HG03342 (cell line): ENCODE measurements around the gene CD74.
A peak's percentile ranks its signal among the peaks of the same experiment; 100 is the strongest.
"Not testable (repeated sequence)": the region's sequence is repeated elsewhere in the genome, so short reads cannot be mapped to it uniquely, and the experiment has no call there.

Source experiments
- ATAC-seq: cut with Tn5 transposase; IDR thresholded peaks from one replicate; pipeline ENCODE4 v1.9.1; 2021; ENCODE audit warnings: mild to moderate bottlenecking, moderate library complexity; ENCODE audit not compliant: unreplicated experiment

The CD74 gene

GRCh38 chr5:150412319-150413175 lies at the start of gene CD74:
CD74 (minus strand) TSS chr5:150412910; CDS start chr5:150412749, 161 bp downstream.
- peak; percentile 65 for ATAC-seq

GRCh38 chr5:150461231-150461630 lies 48.5 kb upstream of the CD74 start:
- ATAC-seq = peak; percentile 86

GRCh38 chr5:150460781-150461180 lies 48.1 kb upstream of the CD74 start:
- ATAC-seq = no peak

- peak; percentile 71 for ATAC-seq
Measured at GRCh38 chr5:150458802-150459557, 46.3 kb upstream of the CD74 start.

- ATAC-seq = no peak
Measured at GRCh38 chr5:150457562-150458240, 45.0 kb upstream of the CD74 start.

GRCh38 chr5:150457121-150457520 lies 44.4 kb upstream of the CD74 start:
- ATAC-seq = no peak

GRCh38 chr5:150454492-150455229 lies 42.0 kb upstream of the CD74 start:
- ATAC-seq = no peak

GRCh38 chr5:150454027-150454426 lies 41.3 kb upstream of the CD74 start:
- not testable (repeated sequence) for ATAC-seq

GRCh38 chr5:150452914-150453313 lies 40.2 kb upstream of the CD74 start:
- no peak for ATAC-seq

- ATAC-seq = no peak
Measured at GRCh38 chr5:150451594-150451993, 38.9 kb upstream of the CD74 start.

GRCh38 chr5:150449517-150450339 lies 37.0 kb upstream of the CD74 start, which contains the start of gene RPS14:
RPS14 (minus strand) TSS chr5:150449739; CDS start chr5:150447733, 2,006 bp downstream.
- peak; percentile 95 for ATAC-seq

GRCh38 chr5:150448952-150449516 lies 36.3 kb upstream of the CD74 start:
- ATAC-seq = peak; percentile 25

- ATAC-seq = no peak
Measured at GRCh38 chr5:150448334-150448733, 35.6 kb upstream of the CD74 start.

- no peak for ATAC-seq
Measured at GRCh38 chr5:150447188-150447587, 34.5 kb upstream of the CD74 start.

GRCh38 chr5:150446583-150446982 lies 33.9 kb upstream of the CD74 start:
- no peak for ATAC-seq

- ATAC-seq = no peak
Measured at GRCh38 chr5:150446088-150446487, 33.4 kb upstream of the CD74 start.

GRCh38 chr5:150444770-150445169 lies 32.1 kb upstream of the CD74 start:
- no peak for ATAC-seq

- no peak for ATAC-seq
Measured at GRCh38 chr5:150443242-150444075, 30.7 kb upstream of the CD74 start.

GRCh38 chr5:150442699-150443080 lies 30.0 kb upstream of the CD74 start:
- ATAC-seq = no peak
